ENCODE data around the gene KBTBD7. TPM values are rescaled to one million over a fixed set of nuclear protein-coding genes. Genes with fewer than 3 reads are reported as not detected.

Gene KBTBD7
- total RNA-seq, 1 experiment from 2014 or later: 5.5 TPM

- intact Hi-C loops (cut with micrococcal nuclease; ENCODE audit: unreplicated experiment): no loop called here
- ChIA-PET POLR2A (interaction anchor here (0.6 kb wide), 1 partner anchor 132 kb away, joined by 5 read pairs; no protein-coding TSS in a partner anchor), CTCF (no interaction called here)
- Histone ChIP-seq H3K36me3 (ENCODE audit: control insufficient read depth, insufficient read depth, low read length) (no peaks in the 10 kb centered on the region), H3K27me3 (ENCODE audit: control insufficient read depth, insufficient read depth, low read length) (no peaks in the 10 kb centered on the region), H3K9me3 (ENCODE audit: control insufficient read depth, insufficient read depth, low read depth, low read length) (no peaks in the 10 kb centered on the region), H3K27ac (ENCODE audit: low read length) (no peak overlapping the region), H3K4me1 (ENCODE audit: control insufficient read depth, insufficient read depth, low read length) (no peaks in the 10 kb centered on the region), H3K4me3 (ENCODE audit: low read depth in 2 of 2, low read length in 2 of 2) (no peak overlapping the region)
- ATAC-seq (no peak), DNase-seq (ENCODE audit: low read depth, low spot score) (no peak)
- no TSS peak for BruUV-seq (replicated peaks)
- TF ChIP-seq POLR2AphosphoS5 (IDR thresholded peaks at IDR 0.05; ENCODE audit: low read depth, low read length): no peak
- TF ChIP-seq REST (IDR thresholded peaks at IDR 0.05; ENCODE audit: insufficient read depth in 1 of 2, low read depth in 2 of 2, low read length in 1 of 2): no peak
- TF ChIP-seq TCF7L2 (IDR thresholded peaks at IDR 0.05; ENCODE audit: low read depth, low read length): no peak
- no peak for TF ChIP-seq SIN3A (IDR thresholded peaks at IDR 0.05; ENCODE audit: borderline replicate concordance, insufficient read depth, low read depth, low read length)
- in situ Hi-C loops (cut with HindIII; ENCODE audit: low pct_unique_long_range_greater_than_20kb, low sequenced_read_pairs): no loop called here
Measured at GRCh38 chr13:41229356-41229755, 35.0 kb upstream of the KBTBD7 start.

- CTCF ChIA-PET: no interaction called here
- in situ Hi-C loops (cut with HindIII; ENCODE audit: low pct_unique_long_range_greater_than_20kb, low sequenced_read_pairs): no loop called here
- no peaks in the 10 kb centered on the region for H3K9me3 ChIP-seq (ENCODE audit: control insufficient read depth, insufficient read depth, low read depth, low read length)
Measured at GRCh38 chr13:41224113-41225110, 30.0 kb upstream of the KBTBD7 start.

More at GRCh38 chr13:41224113-41225110, 30.0 kb upstream of the KBTBD7 start:
- BruUV-seq (replicated peaks): no TSS peak
- ATAC-seq (no peak), DNase-seq (ENCODE audit: low read depth, low spot score) (no peak)
- POLR2A ChIA-PET: no interaction called here
- TF ChIP-seq SIN3A (IDR thresholded peaks at IDR 0.05; ENCODE audit: borderline replicate concordance, insufficient read depth, low read depth, low read length): no peak
- no peak for TF ChIP-seq POLR2AphosphoS5 (IDR thresholded peaks at IDR 0.05; ENCODE audit: low read depth, low read length)
- TF ChIP-seq TCF7L2 (IDR thresholded peaks at IDR 0.05; ENCODE audit: low read depth, low read length): no peak
- no peak for TF ChIP-seq CTCF (IDR thresholded peaks at IDR 0.05)
- TF ChIP-seq REST (IDR thresholded peaks at IDR 0.05; ENCODE audit: insufficient read depth in 1 of 2, low read depth in 2 of 2, low read length in 1 of 2): no peak
- Histone ChIP-seq H3K27me3 (ENCODE audit: control insufficient read depth, insufficient read depth, low read length) (no peaks in the 10 kb centered on the region), H3K4me1 (ENCODE audit: control insufficient read depth, insufficient read depth, low read length) (no peaks in the 10 kb centered on the region), H3K36me3 (ENCODE audit: control insufficient read depth, insufficient read depth, low read length) (no peaks in the 10 kb centered on the region), H3K27ac (ENCODE audit: low read length) (no peak overlapping the region), H3K4me3 (ENCODE audit: low read depth in 2 of 2, low read length in 2 of 2) (no peak overlapping the region)
- intact Hi-C loops (cut with micrococcal nuclease; ENCODE audit: unreplicated experiment): no loop called here
